Measurements from ENCODE around the gene ANKS3. TPM values are rescaled to one million over a fixed set of nuclear protein-coding genes. Genes with fewer than 3 reads are reported as not detected.

ANKS3 gene
- total and polyA plus RNA-seq, 3 donors from 2014 or later, result 18.6 to 40.6 (median 40.4) TPM

GRCh38 chr16:4688674-4689045 is 45.4 kb downstream of the ANKS3 start:
- no peak for DNase-seq
- H3K36me3 ChIP-seq (ENCODE audit: low read depth, missing control alignments), result no peaks in the 10 kb centered on the region
- intact Hi-C loops (cut with DNase I; ENCODE audit: low total_unique reads), result no loop called here
- H3K27ac ChIP-seq, result no peak overlapping the region
- H3K4me1 ChIP-seq, result peaks cover 6% of the 10 kb centered on the region
- WGBS, 2 donors, result 92 to 95% methylated on average over 7 to 17 of the region's 22 CpGs
- no peak overlapping the region for H3K4me3 ChIP-seq
- H3K9me3 ChIP-seq, result no peaks in the 10 kb centered on the region
- H3K27me3 ChIP-seq, result no peaks in the 10 kb centered on the region
- TF ChIP-seq CTCF (IDR thresholded peaks at IDR 0.05) (no peak), POLR2A (IDR thresholded peaks at IDR 0.05) (no peak)

- no peaks in the 10 kb centered on the region for H3K27me3 ChIP-seq
- no peak for DNase-seq
- H3K9me3 ChIP-seq, result no peaks in the 10 kb centered on the region
- peaks cover 6% of the 10 kb centered on the region for H3K4me1 ChIP-seq
- TF ChIP-seq POLR2A (IDR thresholded peaks at IDR 0.05) (no peak), CTCF (IDR thresholded peaks at IDR 0.05) (no peak)
- H3K27ac ChIP-seq, result no peak overlapping the region
- H3K4me3 ChIP-seq, result no peak overlapping the region
- intact Hi-C loops (cut with DNase I; ENCODE audit: low total_unique reads), result no loop called here
- WGBS, 2 donors, result 88 to 90% methylated on average over 16 to 39 of the region's 39 CpGs
- no peaks in the 10 kb centered on the region for H3K36me3 ChIP-seq (ENCODE audit: low read depth, missing control alignments)
Measured at GRCh38 chr16:4687946-4688673, 46.0 kb downstream of the ANKS3 start.

- Histone ChIP-seq H3K27me3 (no peaks in the 10 kb centered on the region), H3K4me1 (no peaks in the 10 kb centered on the region), H3K4me3 (no peak overlapping the region), H3K9me3 (no peaks in the 10 kb centered on the region), H3K36me3 (ENCODE audit: low read depth, missing control alignments) (no peaks in the 10 kb centered on the region), H3K27ac (no peak overlapping the region)
- WGBS, 2 donors, result 85 to 97% methylated on average over 4 to 8 of the region's 8 CpGs
- intact Hi-C loops (cut with DNase I; ENCODE audit: low total_unique reads), result no loop called here
- no peak for DNase-seq
- TF ChIP-seq CTCF (IDR thresholded peaks at IDR 0.05), result no peak
- TF ChIP-seq POLR2A (IDR thresholded peaks at IDR 0.05), result no peak
Measured at GRCh38 chr16:4687416-4687815, 46.7 kb downstream of the ANKS3 start.

GRCh38 chr16:4686497-4687210 is 47.4 kb downstream of the ANKS3 start:
- Histone ChIP-seq H3K36me3 (ENCODE audit: low read depth, missing control alignments) (no peaks in the 10 kb centered on the region), H3K9me3 (no peaks in the 10 kb centered on the region), H3K27ac (no peak overlapping the region), H3K4me1 (no peaks in the 10 kb centered on the region), H3K4me3 (no peak overlapping the region), H3K27me3 (no peaks in the 10 kb centered on the region)
- intact Hi-C loops (cut with DNase I; ENCODE audit: low total_unique reads), result no loop called here
- no peak for DNase-seq
- WGBS, 2 donors, result 90 to 91% methylated on average over 8 to 27 of the region's 27 CpGs
- TF ChIP-seq POLR2A (IDR thresholded peaks at IDR 0.05) (no peak), CTCF (IDR thresholded peaks at IDR 0.05) (no peak)
